ENCODE data around the gene ZNF446. TPM values are rescaled to one million over a fixed set of nuclear protein-coding genes. Genes with fewer than 3 reads are reported as not detected.
A peak's percentile ranks its signal among the peaks of the same experiment; 100 is the strongest.
"Not testable (repeated sequence)": the region's sequence is repeated elsewhere in the genome, so short reads cannot be mapped to it uniquely, and the experiment has no call there.

The ZNF446 gene
- total RNA-seq, 1 donor, result 5.5 TPM

DNA sequence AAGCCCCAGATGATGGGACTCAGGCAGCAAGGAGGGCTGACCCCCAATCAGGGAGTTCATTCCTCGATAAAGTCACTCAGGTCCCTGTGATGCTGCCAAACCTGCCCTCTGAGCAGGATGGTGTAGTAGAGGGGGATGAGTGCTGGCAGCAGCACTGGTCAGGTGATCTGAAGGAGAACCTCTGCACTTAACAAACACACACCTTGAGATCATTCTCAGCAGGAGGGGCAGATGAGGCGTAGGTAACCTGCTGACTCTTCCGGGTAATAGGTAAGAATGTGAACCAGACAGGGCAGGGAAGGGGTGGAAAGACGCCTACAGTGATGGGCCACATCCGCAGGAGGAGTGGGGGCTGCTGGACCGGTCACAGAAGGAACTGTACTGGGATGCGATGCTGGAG lies 3.2 kb downstream of the ZNF446 start:
- Histone ChIP-seq H3K9me3 (ENCODE audit: low read depth, low read length) (no peaks in the 10 kb centered on the region), H3K4me3 (ENCODE audit: low read length) (no peak overlapping the region), H3K27me3 (ENCODE audit: insufficient read depth, low read length) (no peaks in the 10 kb centered on the region), H3K4me1 (ENCODE audit: insufficient read depth, low read length) (peaks cover 18% of the 10 kb centered on the region)

DNA sequence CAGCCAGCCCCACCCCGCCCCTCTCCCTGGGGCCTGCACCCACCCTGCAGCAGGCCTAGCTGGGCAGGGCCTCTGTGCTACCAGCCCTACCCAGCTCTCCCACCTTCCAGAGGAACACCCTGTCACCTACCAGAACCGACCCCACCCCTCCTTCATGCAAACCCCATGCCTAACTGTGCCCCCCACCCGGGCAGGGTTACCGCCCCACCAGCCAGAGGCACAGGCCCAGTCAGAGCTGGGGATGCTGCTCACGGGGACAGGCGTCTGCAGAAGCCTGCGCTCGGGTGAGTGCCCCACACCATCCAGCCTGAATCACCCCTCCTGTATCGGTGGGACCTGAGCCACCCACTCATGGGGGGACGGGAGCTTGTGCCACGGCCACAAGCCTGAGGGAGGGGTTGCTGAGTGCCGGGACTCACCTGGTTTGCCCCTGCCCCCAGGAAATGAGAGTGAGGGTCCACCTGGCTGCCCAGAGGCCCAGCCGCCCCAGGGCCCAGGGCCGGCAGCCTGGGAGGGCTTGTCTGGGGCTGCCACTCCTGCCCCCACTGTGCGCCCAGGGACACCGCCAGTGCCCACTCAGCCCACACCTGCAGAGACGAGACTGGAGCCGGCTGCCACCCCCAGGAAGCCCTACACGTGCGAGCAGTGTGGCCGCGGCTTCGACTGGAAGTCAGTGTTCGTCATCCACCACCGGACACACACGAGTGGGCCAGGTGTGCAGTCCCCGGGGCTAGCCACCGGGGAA lies 3.8 kb downstream of the ZNF446 start:
- H3K9me3 ChIP-seq (ENCODE audit: low read depth, low read length), result no peaks in the 10 kb centered on the region
- no peaks in the 10 kb centered on the region for H3K27me3 ChIP-seq (ENCODE audit: insufficient read depth, low read length)
- H3K4me3 ChIP-seq (ENCODE audit: low read length), result no peak overlapping the region
- peaks cover 16% of the 10 kb centered on the region for H3K4me1 ChIP-seq (ENCODE audit: insufficient read depth, low read length)

DNA sequence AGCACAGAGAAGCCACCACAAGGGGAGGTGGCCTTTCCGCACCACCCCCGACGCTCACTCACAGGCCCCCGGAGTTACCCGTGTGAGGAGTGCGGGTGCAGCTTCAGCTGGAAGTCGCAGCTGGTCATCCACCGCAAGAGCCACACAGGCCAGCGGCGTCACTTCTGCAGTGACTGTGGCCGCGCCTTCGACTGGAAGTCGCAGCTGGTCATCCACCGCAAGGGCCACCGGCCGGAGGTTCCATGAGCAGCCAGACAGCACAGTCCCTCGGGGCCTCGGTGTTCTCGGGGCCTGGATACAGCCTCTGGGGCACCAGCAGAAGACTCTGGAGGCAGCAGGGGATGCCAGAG lies 4.3 kb downstream of the ZNF446 start:
- Histone ChIP-seq H3K4me3 (ENCODE audit: low read length) (no peak overlapping the region), H3K27me3 (ENCODE audit: insufficient read depth, low read length) (no peaks in the 10 kb centered on the region), H3K9me3 (ENCODE audit: low read depth, low read length) (no peaks in the 10 kb centered on the region), H3K4me1 (ENCODE audit: insufficient read depth, low read length) (peaks cover 11% of the 10 kb centered on the region)

DNA sequence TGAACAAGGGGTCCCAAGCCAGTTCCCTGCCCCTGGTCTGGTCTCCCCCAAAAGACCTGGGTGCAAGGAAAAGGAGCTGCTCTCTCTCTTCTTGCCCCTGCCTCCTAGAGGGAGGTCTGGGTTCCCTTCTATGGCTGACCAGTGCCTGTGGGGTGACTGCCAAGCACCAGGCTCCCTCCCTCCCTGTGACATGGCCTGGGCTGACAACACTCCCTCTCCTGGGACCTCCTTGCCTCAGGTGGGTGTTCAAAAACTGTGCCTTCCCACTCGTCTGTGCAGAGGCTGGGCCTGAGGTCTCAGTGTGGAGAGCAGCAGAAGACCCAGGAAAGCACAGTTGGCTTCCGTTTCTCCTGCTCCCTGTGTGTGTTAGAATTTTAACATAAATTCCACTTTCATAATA lies 4.7 kb downstream of the ZNF446 start:
- Histone ChIP-seq H3K27me3 (ENCODE audit: insufficient read depth, low read length) (no peaks in the 10 kb centered on the region), H3K4me1 (ENCODE audit: insufficient read depth, low read length) (peaks cover 9% of the 10 kb centered on the region), H3K4me3 (ENCODE audit: low read length) (no peak overlapping the region), H3K9me3 (ENCODE audit: low read depth, low read length) (no peaks in the 10 kb centered on the region)

DNA sequence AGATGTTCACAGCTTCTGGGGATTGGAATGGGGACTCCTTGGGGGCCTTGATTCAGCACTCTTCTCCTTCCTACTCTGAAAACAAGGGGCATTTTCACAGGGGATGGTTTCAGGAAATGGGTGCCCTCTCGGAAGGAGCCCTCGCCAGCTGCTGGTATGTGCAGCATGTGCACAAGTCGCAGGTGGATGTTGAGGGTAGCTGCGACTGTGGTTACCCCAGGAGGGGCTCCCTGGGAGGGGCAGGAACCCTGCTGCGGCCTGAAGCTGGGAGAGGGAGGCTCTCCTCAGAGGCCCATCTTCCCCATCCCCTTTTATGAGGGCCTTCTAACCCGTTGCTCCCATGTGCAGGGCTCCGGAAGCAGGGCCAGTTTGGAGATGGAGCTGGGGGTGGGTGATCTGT lies 6.2 kb downstream of the ZNF446 start:
- no peaks in the 10 kb centered on the region for H3K4me1 ChIP-seq (ENCODE audit: insufficient read depth, low read length)
- H3K4me3 ChIP-seq (ENCODE audit: low read length), result no peak overlapping the region
- H3K27me3 ChIP-seq (ENCODE audit: insufficient read depth, low read length), result no peaks in the 10 kb centered on the region
- no peaks in the 10 kb centered on the region for H3K9me3 ChIP-seq (ENCODE audit: low read depth, low read length)

DNA sequence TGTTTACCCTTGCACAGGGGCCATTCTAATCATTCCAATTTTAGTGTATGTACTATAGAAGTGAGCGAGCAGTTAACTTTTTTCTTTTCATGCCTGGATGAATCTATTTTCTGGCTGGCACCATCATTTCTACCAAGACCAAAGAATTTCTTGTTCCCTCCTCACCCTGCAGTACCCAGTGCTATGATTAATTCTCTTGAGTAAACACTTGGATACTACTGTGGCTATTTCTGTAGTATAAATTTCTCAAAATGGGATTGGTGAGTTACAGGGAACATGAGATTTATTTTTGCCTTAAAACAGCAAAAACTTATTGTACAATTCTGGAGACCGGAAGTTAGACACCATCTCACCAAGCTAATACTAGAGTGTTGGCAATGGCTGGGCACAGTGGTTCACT lies 7.6 kb downstream of the ZNF446 start:
- H3K4me1 ChIP-seq (ENCODE audit: insufficient read depth, low read length), result no peaks in the 10 kb centered on the region

DNA sequence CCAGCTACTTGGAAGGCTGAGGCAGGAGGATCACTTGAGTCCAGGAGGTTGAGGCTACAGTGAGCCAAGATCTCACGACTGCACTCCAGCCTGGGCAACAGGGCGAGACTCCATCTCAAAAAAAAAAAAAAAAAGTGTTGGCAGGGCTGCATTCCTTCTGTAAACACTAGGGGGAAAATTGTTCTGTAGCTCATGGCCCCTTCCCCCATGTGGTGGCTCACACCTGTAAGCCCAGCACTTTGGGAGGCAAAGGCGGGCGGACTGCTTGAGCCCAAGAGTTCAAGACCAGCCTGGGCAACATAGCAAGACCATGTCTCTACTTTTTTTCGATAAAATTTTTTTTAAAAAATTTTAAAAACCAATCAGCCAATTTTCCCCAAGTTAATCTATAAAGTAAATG lies 8.2 kb downstream of the ZNF446 start:
- not testable (repeated sequence) for H3K9me3 ChIP-seq (ENCODE audit: low read depth, low read length); H3K27me3 ChIP-seq (ENCODE audit: insufficient read depth, low read length); H3K4me3 ChIP-seq (ENCODE audit: low read length); H3K4me1 ChIP-seq (ENCODE audit: insufficient read depth, low read length)

More for the DNA sequence above, 7.6 kb downstream of the ZNF446 start:
- Histone ChIP-seq H3K9me3 (ENCODE audit: low read depth, low read length) (no peaks in the 10 kb centered on the region), H3K27me3 (ENCODE audit: insufficient read depth, low read length) (no peaks in the 10 kb centered on the region), H3K4me3 (ENCODE audit: low read length) (no peak overlapping the region)

DNA sequence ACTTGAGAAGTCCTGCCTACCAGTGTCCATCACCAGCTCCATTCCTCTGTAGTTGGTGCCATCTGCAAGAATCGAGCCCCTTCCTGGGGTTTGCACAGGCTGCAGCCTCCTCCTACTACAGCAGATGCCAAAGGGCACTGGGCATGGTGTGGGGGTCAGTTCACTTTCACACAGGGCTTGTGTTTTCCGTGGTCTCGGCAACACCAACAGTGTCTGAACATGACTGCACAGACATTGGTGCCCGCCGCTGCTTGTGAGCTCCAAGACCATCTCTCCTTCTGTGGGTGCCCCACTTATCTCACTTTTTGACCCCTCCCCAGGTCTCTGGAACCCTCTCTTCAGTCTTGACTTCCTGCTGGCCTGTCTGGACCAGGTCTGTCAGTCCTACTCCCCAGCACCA lies 15.2 kb downstream of the ZNF446 start:
- H3K27me3 ChIP-seq (ENCODE audit: insufficient read depth, low read length), result no peaks in the 10 kb centered on the region

DNA sequence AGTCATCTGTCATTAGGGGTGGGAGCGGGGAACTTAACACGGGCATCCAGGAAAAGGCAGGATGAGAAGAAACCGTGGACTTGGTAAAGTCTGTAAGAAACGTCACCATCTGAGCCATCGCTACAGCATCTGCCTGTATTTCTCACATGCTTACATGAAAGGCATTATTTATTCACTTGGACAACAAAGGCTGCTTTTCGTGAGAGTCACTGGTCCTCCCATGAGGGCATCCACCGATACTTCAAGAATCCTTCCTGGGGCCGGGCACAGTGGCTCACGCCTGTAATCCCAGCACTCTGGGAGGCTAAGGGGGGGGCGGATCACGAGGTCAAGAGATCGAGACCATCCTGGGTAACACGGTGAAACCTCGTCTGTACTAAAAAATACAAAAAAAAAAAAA lies 16.1 kb downstream of the ZNF446 start:
- no peaks in the 10 kb centered on the region for H3K27me3 ChIP-seq (ENCODE audit: insufficient read depth, low read length)
- H3K9me3 ChIP-seq (ENCODE audit: low read depth, low read length), result no peaks in the 10 kb centered on the region
- H3K4me3 ChIP-seq (ENCODE audit: low read length), result no peak overlapping the region
- H3K4me1 ChIP-seq (ENCODE audit: insufficient read depth, low read length), result no peaks in the 10 kb centered on the region

More for the DNA sequence above, 15.2 kb downstream of the ZNF446 start:
- Histone ChIP-seq H3K4me3 (ENCODE audit: low read length) (no peak overlapping the region), H3K4me1 (ENCODE audit: insufficient read depth, low read length) (no peaks in the 10 kb centered on the region), H3K9me3 (ENCODE audit: low read depth, low read length) (no peaks in the 10 kb centered on the region)

DNA sequence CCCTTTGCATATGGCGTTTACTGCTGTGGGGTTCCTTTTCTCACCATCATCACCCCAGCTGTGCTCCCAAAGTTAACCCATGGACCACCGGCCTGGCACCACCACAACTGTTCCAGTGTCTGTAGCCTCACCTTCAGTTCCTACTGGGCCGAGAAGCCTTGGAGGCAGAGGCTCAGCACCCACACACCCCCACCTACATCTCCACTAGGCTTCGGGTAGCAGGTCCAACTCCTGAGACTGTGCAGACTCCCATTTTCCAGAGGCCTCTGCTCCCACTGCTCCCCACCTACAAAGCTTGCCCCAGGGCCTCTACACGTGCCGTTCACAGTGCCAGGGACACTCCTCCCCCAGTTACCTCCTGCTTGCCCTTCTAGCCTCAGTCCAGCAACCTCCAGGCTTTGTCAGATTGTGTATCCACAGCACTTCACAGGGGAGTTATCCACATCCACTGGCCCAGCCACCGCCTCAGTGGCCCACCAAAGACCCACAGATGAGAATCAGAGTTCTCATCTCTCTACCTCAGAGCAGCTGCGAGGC lies 21.6 kb downstream of the ZNF446 start:
- Histone ChIP-seq H3K4me3 (ENCODE audit: low read length) (no peak overlapping the region), H3K9me3 (ENCODE audit: low read depth, low read length) (no peaks in the 10 kb centered on the region), H3K27me3 (ENCODE audit: insufficient read depth, low read length) (no peaks in the 10 kb centered on the region), H3K4me1 (ENCODE audit: insufficient read depth, low read length) (peaks cover 18% of the 10 kb centered on the region)

DNA sequence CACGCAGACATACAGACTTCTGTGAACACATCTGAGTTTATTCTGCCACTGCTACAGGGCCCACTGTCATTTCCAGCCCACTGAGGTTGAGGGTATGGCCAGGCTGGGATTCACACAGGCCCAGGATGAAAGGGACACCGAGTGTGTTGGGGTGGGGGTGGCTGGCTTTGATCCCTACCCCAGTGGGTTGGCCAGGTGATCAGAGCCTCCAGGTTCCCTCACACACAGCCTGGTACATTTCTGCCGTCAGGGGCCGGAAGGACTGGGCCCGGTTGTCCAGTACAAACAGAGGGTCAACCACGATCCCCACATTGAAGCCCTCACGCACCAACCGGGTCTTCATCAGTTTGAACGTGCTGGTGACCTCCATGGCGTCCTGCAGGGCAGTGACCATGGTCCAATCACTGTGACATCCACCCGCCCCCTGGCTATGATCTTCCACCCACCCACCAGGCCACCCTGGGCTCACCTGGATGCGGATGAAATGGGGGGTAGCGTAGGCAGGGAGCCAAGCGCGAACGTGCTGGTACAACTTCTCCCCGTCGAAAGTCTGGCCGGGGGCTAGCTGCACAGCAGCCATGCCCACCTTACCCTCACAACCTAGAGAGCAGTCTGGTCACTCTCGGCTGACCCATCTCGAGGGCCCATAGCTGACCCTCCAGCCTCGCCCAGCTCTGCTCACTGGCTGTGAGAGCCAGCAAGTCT lies 22.3 kb downstream of the ZNF446 start:
- peaks cover 18% of the 10 kb centered on the region for H3K4me1 ChIP-seq (ENCODE audit: insufficient read depth, low read length)
- no peaks in the 10 kb centered on the region for H3K27me3 ChIP-seq (ENCODE audit: insufficient read depth, low read length)
- no peaks in the 10 kb centered on the region for H3K9me3 ChIP-seq (ENCODE audit: low read depth, low read length)
- H3K4me3 ChIP-seq (ENCODE audit: low read length), result peak overlapping the region; percentile 41

DNA sequence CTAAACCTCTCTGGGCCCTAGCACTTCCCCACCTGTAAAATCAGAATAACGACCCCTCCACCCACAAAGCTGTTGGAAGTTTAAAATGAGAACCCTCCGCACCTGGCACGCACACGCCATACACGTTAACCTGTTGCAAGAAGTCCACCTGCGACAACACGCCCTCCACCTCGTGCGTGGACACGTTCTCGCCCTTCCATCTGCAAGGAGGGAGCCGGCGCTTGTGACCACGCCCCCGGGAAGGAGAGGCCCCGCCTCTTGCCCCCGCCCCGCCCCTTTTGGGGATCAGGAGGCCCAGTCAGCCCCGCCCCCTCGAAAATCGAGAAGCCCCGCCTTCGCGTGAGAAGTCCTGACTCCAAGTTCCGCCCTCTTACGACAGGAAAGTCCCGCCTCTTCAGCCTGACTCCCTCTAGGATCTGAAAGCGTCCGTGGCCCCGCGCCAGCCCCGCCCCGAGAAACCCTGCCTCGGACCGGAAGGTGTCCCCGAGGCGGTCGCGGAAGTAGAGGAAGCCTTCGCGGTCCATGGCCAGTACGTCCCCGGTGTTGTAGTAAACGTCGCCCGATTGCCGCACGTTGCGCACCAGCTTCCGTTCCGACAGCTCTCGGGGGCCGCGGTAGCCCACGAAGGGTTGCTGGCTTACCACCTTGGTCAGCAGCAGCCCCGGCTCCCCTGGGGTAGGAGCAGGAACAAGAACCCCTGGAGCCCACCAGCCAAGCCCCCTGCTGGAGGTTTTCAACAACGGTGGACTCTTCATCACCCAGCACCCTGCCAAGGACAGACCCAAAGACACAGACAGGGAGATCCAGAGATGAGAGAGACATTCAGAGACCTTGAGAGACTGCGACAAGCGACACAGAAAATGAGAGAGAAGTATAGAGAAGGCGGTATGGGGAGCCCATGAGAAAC lies 23.1 kb downstream of the ZNF446 start:
- Histone ChIP-seq H3K4me3 (ENCODE audit: low read length) (peak overlapping the region; percentile 41), H3K9me3 (ENCODE audit: low read depth, low read length) (no peaks in the 10 kb centered on the region), H3K4me1 (ENCODE audit: insufficient read depth, low read length) (peaks cover 18% of the 10 kb centered on the region)

DNA sequence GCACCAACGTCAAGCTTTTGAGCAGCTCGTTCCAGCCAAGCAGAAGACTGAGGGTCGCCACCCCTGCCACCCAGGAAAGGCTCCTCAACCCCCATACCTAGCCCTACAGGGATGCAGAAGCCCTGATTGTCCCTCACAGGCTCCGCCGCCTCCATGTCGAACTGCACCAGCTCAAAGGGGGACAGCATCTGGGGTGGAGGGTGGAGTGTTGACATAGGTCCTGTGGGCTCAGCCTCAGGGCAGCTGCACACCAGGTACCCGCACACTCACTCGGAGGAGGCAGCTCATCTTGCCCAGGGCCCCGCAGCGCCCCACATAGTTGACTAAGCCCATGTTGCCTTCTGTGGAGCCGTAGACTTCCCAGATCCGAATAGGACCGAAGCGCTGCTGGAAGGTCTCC lies 24.1 kb downstream of the ZNF446 start:
- Histone ChIP-seq H3K4me3 (ENCODE audit: low read length) (no peak overlapping the region), H3K4me1 (ENCODE audit: insufficient read depth, low read length) (peaks cover 18% of the 10 kb centered on the region), H3K27me3 (ENCODE audit: insufficient read depth, low read length) (no peaks in the 10 kb centered on the region), H3K9me3 (ENCODE audit: low read depth, low read length) (no peaks in the 10 kb centered on the region)

More for the DNA sequence above, 23.1 kb downstream of the ZNF446 start:
- no peaks in the 10 kb centered on the region for H3K27me3 ChIP-seq (ENCODE audit: insufficient read depth, low read length)

DNA sequence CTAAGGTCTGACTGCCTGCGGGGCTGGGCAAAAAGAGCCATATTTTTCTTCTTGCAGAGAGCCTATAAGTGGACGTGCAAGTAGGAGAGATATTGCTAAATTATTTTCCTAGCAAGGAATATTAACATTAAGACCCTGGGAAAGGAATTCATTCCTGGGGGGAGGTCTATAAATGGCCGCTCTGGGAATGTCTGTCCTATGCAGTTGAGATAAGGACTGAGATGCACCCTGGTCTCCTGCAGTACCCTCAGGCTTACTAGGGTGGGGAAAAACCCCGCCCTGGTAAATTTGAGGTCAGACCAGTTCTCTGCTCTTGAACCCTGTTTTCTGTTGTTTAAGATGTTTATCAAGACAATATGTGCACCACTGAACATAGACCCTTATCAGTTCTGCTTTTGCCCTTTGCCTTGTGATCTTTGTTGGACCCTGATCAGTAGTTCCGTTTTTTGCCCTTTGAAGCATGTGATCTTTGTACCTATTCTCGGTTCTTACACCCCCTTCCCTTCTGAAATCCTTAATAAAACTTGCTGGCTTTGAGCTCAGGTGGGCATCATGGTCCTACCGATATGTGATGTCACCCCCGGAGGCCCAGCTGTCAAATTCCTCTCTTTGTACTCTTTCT lies 31.6 kb downstream of the ZNF446 start:
- not testable (repeated sequence) for H3K4me1 ChIP-seq (ENCODE audit: insufficient read depth, low read length); H3K4me3 ChIP-seq (ENCODE audit: low read length); H3K9me3 ChIP-seq (ENCODE audit: low read depth, low read length); H3K27me3 ChIP-seq (ENCODE audit: insufficient read depth, low read length)

DNA sequence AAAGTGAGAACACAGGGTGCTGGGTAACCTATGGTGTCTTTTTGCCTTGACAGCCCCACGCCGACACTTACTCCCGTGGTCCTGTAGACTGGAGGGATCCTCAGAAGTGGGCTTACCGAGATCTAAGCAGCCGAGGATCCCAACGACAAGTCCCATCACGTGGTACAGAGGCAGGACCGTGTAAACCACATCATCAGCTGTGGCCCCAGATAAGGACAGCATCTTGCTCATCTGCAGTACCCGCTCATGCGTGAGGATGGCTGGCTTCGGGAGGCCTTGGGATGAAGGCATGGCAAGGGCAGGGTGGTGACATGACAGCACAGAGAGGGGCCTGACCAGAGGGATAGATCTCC lies 33.6 kb downstream of the ZNF446 start:
- Histone ChIP-seq H3K9me3 (ENCODE audit: low read depth, low read length) (no peaks in the 10 kb centered on the region), H3K4me1 (ENCODE audit: insufficient read depth, low read length) (peaks cover 13% of the 10 kb centered on the region), H3K27me3 (ENCODE audit: insufficient read depth, low read length) (no peaks in the 10 kb centered on the region), H3K4me3 (ENCODE audit: low read length) (no peak overlapping the region)
